Activated CD8-positive, alpha-beta memory T cell treated with anti-CD3 and anti-CD28 coated beads, Interleukin-2, amount 50 U/mL, for 48 hours (primary cell): ENCODE data around the gene TMEM151A.

Source experiments
- DNase-seq: peaks from one replicate; pipeline ENCODE4 v3.0.0-alpha.2; 2020

TMEM151A gene

GRCh38 chr11:66325263-66325671 lies 33.6 kb downstream of the TMEM151A start:
- no peak for DNase-seq

GRCh38 chr11:66326261-66327111 lies 34.8 kb downstream of the TMEM151A start:
- no peak for DNase-seq

- DNase-seq = no peak
These were observed 35.7 kb downstream of the TMEM151A start for GRCh38 chr11:66327171-66328030.

- DNase-seq = no peak
These were observed 36.3 kb downstream of the TMEM151A start for GRCh38 chr11:66328031-66328301.

- DNase-seq = peak; percentile 92
These were observed 36.8 kb downstream of the TMEM151A start for GRCh38 chr11:66328302-66329144.

- DNase-seq = no peak
These were observed 37.5 kb downstream of the TMEM151A start for GRCh38 chr11:66329165-66329673.

- DNase-seq = no peak
These were observed 39.2 kb downstream of the TMEM151A start for GRCh38 chr11:66330931-66331330.

- no peak for DNase-seq
These were observed 40.1 kb downstream of the TMEM151A start for GRCh38 chr11:66331542-66332370.

GRCh38 chr11:66332371-66333219 lies 40.9 kb downstream of the TMEM151A start:
- no peak for DNase-seq

GRCh38 chr11:66333220-66333877 lies 41.7 kb downstream of the TMEM151A start:
- DNase-seq = no peak

GRCh38 chr11:66333896-66334604 lies 42.4 kb downstream of the TMEM151A start:
- DNase-seq = no peak

- DNase-seq = no peak
These were observed 43.1 kb downstream of the TMEM151A start for GRCh38 chr11:66334605-66335442.

GRCh38 chr11:66335531-66336233 lies 44.0 kb downstream of the TMEM151A start:
- DNase-seq = no peak

GRCh38 chr11:66336234-66337102 lies 44.8 kb downstream of the TMEM151A start, which contains the start of gene RIN1:
TSS of gene RIN1 (minus strand) at chr11:66336434. CDS start at chr11:66336402, 32 bp downstream.
- DNase-seq = peak; percentile 88

GRCh38 chr11:66337103-66337899 lies 45.6 kb downstream of the TMEM151A start:
- no peak for DNase-seq
